ENCODE measurements around the gene TNS1.

TNS1 gene

GRCh38 chr2:217832987-217833386 lies 169.8 kb downstream of the TNS1 start:
- TF ChIP-seq HDGF (IDR thresholded peaks at IDR 0.05; ENCODE audit: borderline replicate concordance): no peak
- TF ChIP-seq ELF4 (IDR thresholded peaks at IDR 0.05): no peak
- TF ChIP-seq TARDBP (IDR thresholded peaks at IDR 0.05): no peak
- no peak for TF ChIP-seq FOXA1 (IDR thresholded peaks at IDR 0.05)
- TF ChIP-seq LEF1 (IDR thresholded peaks at IDR 0.05; ENCODE audit: borderline replicate concordance): no peak
- no peak for TF ChIP-seq ZNF384 (IDR thresholded peaks at IDR 0.05)
- TF ChIP-seq L3MBTL2 (conservative IDR thresholded peaks at IDR 0.05): no peak
- TF ChIP-seq FOXM1 (IDR thresholded peaks at IDR 0.05; ENCODE audit: borderline replicate concordance): no peak
- TF ChIP-seq NFRKB (IDR thresholded peaks at IDR 0.05): no peak
- POLR2A ChIA-PET: no interaction called here

GRCh38 chr2:217832115-217832514 lies 170.7 kb downstream of the TNS1 start:
- CTCF ChIA-PET: no interaction called here
- POLR2A ChIA-PET: no interaction called here
- TF ChIP-seq TARDBP (IDR thresholded peaks at IDR 0.05) (no peak), L3MBTL2 (conservative IDR thresholded peaks at IDR 0.05) (no peak), SUZ12 (IDR thresholded peaks at IDR 0.05) (no peak), HDGF (IDR thresholded peaks at IDR 0.05; ENCODE audit: borderline replicate concordance) (no peak), PKNOX1 (IDR thresholded peaks at IDR 0.05) (no peak), ARNT (IDR thresholded peaks at IDR 0.05) (no peak), ELF4 (IDR thresholded peaks at IDR 0.05) (no peak), ZNF384 (IDR thresholded peaks at IDR 0.05) (no peak), FOXA1 (IDR thresholded peaks at IDR 0.05) (no peak)
- DNase-seq (ENCODE audit: extremely low spot score): no peak

More at GRCh38 chr2:217832987-217833386, 169.8 kb downstream of the TNS1 start:
- CTCF ChIA-PET: no interaction called here
- no peak for DNase-seq (ENCODE audit: extremely low spot score)

GRCh38 chr2:217831306-217831705 lies 171.5 kb downstream of the TNS1 start:
- TF ChIP-seq HDGF (IDR thresholded peaks at IDR 0.05; ENCODE audit: borderline replicate concordance): no peak
- TF ChIP-seq FOXM1 (IDR thresholded peaks at IDR 0.05; ENCODE audit: borderline replicate concordance): no peak
- TF ChIP-seq NFRKB (IDR thresholded peaks at IDR 0.05): no peak
- TF ChIP-seq ARNT (IDR thresholded peaks at IDR 0.05): no peak
- no peak for TF ChIP-seq FOXA1 (IDR thresholded peaks at IDR 0.05)
- TF ChIP-seq ZNF384 (IDR thresholded peaks at IDR 0.05): no peak
- no peak for TF ChIP-seq L3MBTL2 (conservative IDR thresholded peaks at IDR 0.05)
- no peak for TF ChIP-seq CTBP1 (IDR thresholded peaks at IDR 0.05; ENCODE audit: borderline replicate concordance)
- TF ChIP-seq FOXK2 (IDR thresholded peaks at IDR 0.05): no peak
- TF ChIP-seq ELF4 (IDR thresholded peaks at IDR 0.05): no peak
- TF ChIP-seq PKNOX1 (IDR thresholded peaks at IDR 0.05): no peak
- no peak for TF ChIP-seq TARDBP (IDR thresholded peaks at IDR 0.05)
- TF ChIP-seq SP1 (IDR thresholded peaks at IDR 0.05): no peak
- no peak for TF ChIP-seq LEF1 (IDR thresholded peaks at IDR 0.05; ENCODE audit: borderline replicate concordance)
- TF ChIP-seq SUZ12 (IDR thresholded peaks at IDR 0.05): no peak
- TF ChIP-seq BHLHE40 (IDR thresholded peaks at IDR 0.05; ENCODE audit: borderline replicate concordance): no peak
- CTCF ChIA-PET: no interaction called here
- POLR2A ChIA-PET: no interaction called here
- no peak for DNase-seq (ENCODE audit: extremely low spot score)

- ChIA-PET CTCF (no interaction called here), POLR2A (no interaction called here)
- DNase-seq (ENCODE audit: extremely low spot score): no peak
- TF ChIP-seq SUZ12 (IDR thresholded peaks at IDR 0.05): no peak
- no peak for TF ChIP-seq ARNT (IDR thresholded peaks at IDR 0.05)
- TF ChIP-seq FOXM1 (IDR thresholded peaks at IDR 0.05; ENCODE audit: borderline replicate concordance): no peak
- no peak for TF ChIP-seq SP1 (IDR thresholded peaks at IDR 0.05)
- TF ChIP-seq BHLHE40 (IDR thresholded peaks at IDR 0.05; ENCODE audit: borderline replicate concordance): no peak
- no peak for TF ChIP-seq L3MBTL2 (conservative IDR thresholded peaks at IDR 0.05)
- TF ChIP-seq FOXK2 (IDR thresholded peaks at IDR 0.05): no peak
- no peak for TF ChIP-seq CTBP1 (IDR thresholded peaks at IDR 0.05; ENCODE audit: borderline replicate concordance)
- TF ChIP-seq HDGF (IDR thresholded peaks at IDR 0.05; ENCODE audit: borderline replicate concordance): no peak
- TF ChIP-seq TARDBP (IDR thresholded peaks at IDR 0.05): no peak
- no peak for TF ChIP-seq FOXA1 (IDR thresholded peaks at IDR 0.05)
- no peak for TF ChIP-seq ELF4 (IDR thresholded peaks at IDR 0.05)
- TF ChIP-seq LEF1 (IDR thresholded peaks at IDR 0.05; ENCODE audit: borderline replicate concordance): no peak
- no peak for TF ChIP-seq ZNF384 (IDR thresholded peaks at IDR 0.05)
Observed at GRCh38 chr2:217830807-217831206, 172.0 kb downstream of the TNS1 start.

GRCh38 chr2:217830061-217830460 lies 172.7 kb downstream of the TNS1 start:
- ChIA-PET POLR2A (no interaction called here), CTCF (no interaction called here)
- TF ChIP-seq ZNF384 (IDR thresholded peaks at IDR 0.05): no peak
- no peak for TF ChIP-seq LEF1 (IDR thresholded peaks at IDR 0.05; ENCODE audit: borderline replicate concordance)

GRCh38 chr2:217829420-217829819 lies 173.4 kb downstream of the TNS1 start:
- CTCF ChIA-PET: no interaction called here
- POLR2A ChIA-PET: interaction anchor here (0.7 kb wide), 1 partner anchor 20 kb away, joined by 3 read pairs; no protein-coding TSS in a partner anchor
- TF ChIP-seq TARDBP (IDR thresholded peaks at IDR 0.05): no peak
- TF ChIP-seq ELF4 (IDR thresholded peaks at IDR 0.05): no peak
- TF ChIP-seq FOXM1 (IDR thresholded peaks at IDR 0.05; ENCODE audit: borderline replicate concordance): no peak
- no peak for TF ChIP-seq PKNOX1 (IDR thresholded peaks at IDR 0.05)
- TF ChIP-seq CTBP1 (IDR thresholded peaks at IDR 0.05; ENCODE audit: borderline replicate concordance): no peak
- TF ChIP-seq HDGF (IDR thresholded peaks at IDR 0.05; ENCODE audit: borderline replicate concordance): no peak
- no peak for TF ChIP-seq SP1 (IDR thresholded peaks at IDR 0.05)
- TF ChIP-seq NFRKB (IDR thresholded peaks at IDR 0.05): no peak
- TF ChIP-seq FOXA1 (IDR thresholded peaks at IDR 0.05): no peak
- TF ChIP-seq SUZ12 (IDR thresholded peaks at IDR 0.05): no peak
- TF ChIP-seq ARNT (IDR thresholded peaks at IDR 0.05): no peak
- TF ChIP-seq FOXK2 (IDR thresholded peaks at IDR 0.05): no peak
- TF ChIP-seq L3MBTL2 (conservative IDR thresholded peaks at IDR 0.05): no peak
- no peak for TF ChIP-seq BHLHE40 (IDR thresholded peaks at IDR 0.05; ENCODE audit: borderline replicate concordance)
- TF ChIP-seq ZNF384 (IDR thresholded peaks at IDR 0.05): no peak
- TF ChIP-seq LEF1 (IDR thresholded peaks at IDR 0.05; ENCODE audit: borderline replicate concordance): no peak
- DNase-seq (ENCODE audit: extremely low spot score): no peak

More at GRCh38 chr2:217830061-217830460, 172.7 kb downstream of the TNS1 start:
- no peak for DNase-seq (ENCODE audit: extremely low spot score)

Data from HEK293T (cell line).